Colonic mucosa (tissue), 4 donors: ENCODE results near the gene TBL1Y. TPM values are rescaled to one million over a fixed set of nuclear protein-coding genes. Genes with fewer than 3 reads are reported as not detected.

Experiments
- DNase-seq: peaks from one replicate; pipeline ENCODE4 v3.0.0-alpha.2; 2020
- H3K27ac ChIP-seq: fragments of 200-600 bp; one replicate; pipeline ENCODE4 v1.8.0; 2021
- H3K27me3 ChIP-seq: fragments of 200-600 bp; one replicate; pipeline ENCODE4 v1.8.0; 2021
- H3K36me3 ChIP-seq: fragments of 200-600 bp; one replicate; pipeline ENCODE4 v1.8.0; 2021
- H3K4me1 ChIP-seq: fragments of 200-600 bp; one replicate; pipeline ENCODE4 v1.8.0; 2021; ENCODE audit warnings: mild to moderate bottlenecking
- H3K4me3 ChIP-seq: fragments of 200-600 bp; one replicate; pipeline ENCODE4 v1.8.0; 2021
- H3K9ac ChIP-seq, 2 donors: one replicate each; pipeline ENCODE4 v1.7.0; 2013; ENCODE audit warnings: control low read depth in 2 of 2, low read depth in 2 of 2, low read length in 2 of 2
- H3K9me3 ChIP-seq: fragments of 200-600 bp; one replicate; pipeline ENCODE4 v1.8.0; 2021
- CTCF ChIP-seq: fragments of 200-600 bp; IDR thresholded peaks from one replicate; pipeline ENCODE4 v1.8.0; 2022; ENCODE audit warnings: antibody characterized with exemption, mild to moderate bottlenecking
- intact Hi-C: fragments of 100-400 bp; cut with DNase I; formaldehyde crosslinking; loops from one replicate; pipeline ENCODE4 v1.14.1; 2022
- total RNA-seq, 2 donors: library from RNA; stranded (reverse); fragmentation: NEBNext Ultra II Directional in 1 of 2; extraction: Animal tissue kit (Norgen Biotek cat#: 25700) in 1 of 2; gene quantifications; one replicate each; pipeline ENCODE4 v1.2.1, GENCODE V29; 2021
- donor health status: healthy.
- donor health status: DM: no; HTN: no; CAD: no.
- donor health status: DM: no; HTN: no; CAD: no.

Gene TBL1Y
- total RNA-seq, 2 donors from 2014 or later, result not detected

DNA sequence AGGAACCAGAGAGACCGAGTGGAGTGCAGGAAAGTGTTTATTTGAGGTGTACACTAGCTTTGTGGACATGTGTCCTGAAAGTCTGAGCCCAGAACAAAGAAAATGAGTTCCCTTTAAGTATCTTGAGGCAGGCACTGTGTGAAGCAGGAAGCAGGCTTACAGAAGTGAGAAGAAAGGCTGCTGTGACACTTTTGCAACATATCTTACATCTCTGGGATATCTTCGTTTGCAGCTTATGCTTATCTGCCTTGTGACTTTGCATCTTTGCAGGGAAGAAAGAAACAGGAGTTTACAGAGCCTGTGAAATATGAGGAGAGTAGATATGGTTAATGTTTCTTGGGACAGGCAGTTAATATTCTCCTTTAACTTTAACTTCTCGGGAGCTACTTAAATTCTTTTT lies 92.1 kb downstream of the TBL1Y start:
- no peak for TF ChIP-seq CTCF
- intact Hi-C loops, result no loop called here
- H3K4me3 ChIP-seq, result no peak overlapping the region
- no peak overlapping the region for H3K9ac ChIP-seq
- H3K27me3 ChIP-seq, result no peaks in the 10 kb centered on the region
- H3K36me3 ChIP-seq, result no peaks in the 10 kb centered on the region
- no peaks in the 10 kb centered on the region for H3K4me1 ChIP-seq
- H3K27ac ChIP-seq, result no peak overlapping the region
- H3K9me3 ChIP-seq, result no peaks in the 10 kb centered on the region
- no peak for DNase-seq

- no peaks in the 10 kb centered on the region for H3K9me3 ChIP-seq
- no peak overlapping the region for H3K27ac ChIP-seq
- H3K4me3 ChIP-seq, result no peak overlapping the region
- DNase-seq, result no peak
- intact Hi-C loops, result no loop called here
- H3K4me1 ChIP-seq, result no peaks in the 10 kb centered on the region
- H3K36me3 ChIP-seq, result no peaks in the 10 kb centered on the region
- H3K9ac ChIP-seq, result no peak overlapping the region
- no peak for TF ChIP-seq CTCF
- no peaks in the 10 kb centered on the region for H3K27me3 ChIP-seq
These were observed 97.4 kb downstream of the TBL1Y start for GRCh38 chrY:7007911-7008310.

DNA sequence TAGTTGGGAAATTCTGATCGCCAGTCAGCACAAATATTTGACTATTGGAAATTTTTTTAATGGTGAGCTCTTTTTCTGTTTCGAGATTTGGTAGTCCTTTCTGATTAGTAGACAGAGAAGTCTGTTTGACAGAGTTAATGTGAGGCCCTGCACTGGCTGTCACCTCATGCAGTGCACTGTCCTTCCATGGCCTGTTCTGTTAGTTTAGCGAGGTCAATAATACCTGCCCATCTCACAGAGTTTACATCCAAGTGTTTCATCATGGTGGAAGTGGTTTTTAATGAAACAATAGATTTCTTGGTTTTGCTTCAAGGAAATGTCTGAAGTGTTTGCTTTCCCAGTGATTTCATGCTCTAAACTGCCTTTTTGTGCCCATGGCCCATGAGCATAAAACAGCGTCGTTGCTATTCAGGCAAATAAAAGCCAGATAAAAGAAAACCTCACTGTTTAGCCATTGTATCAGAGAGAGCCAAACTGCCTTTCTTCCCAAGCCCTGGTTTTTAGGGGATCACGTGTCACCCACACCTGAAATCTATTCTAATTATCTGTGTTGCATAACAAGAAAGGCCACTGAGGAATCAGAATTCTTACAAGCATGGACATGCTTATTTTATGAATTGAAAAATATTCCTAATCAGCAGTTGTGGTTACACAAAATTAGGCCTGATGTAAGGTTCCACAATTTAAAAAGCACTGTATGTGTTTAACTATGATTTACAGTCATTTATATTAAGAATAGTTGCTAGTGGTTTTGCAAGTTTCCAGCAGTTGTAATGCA lies 98.3 kb downstream of the TBL1Y start:
- H3K27ac ChIP-seq, result no peak overlapping the region
- no peak overlapping the region for H3K9ac ChIP-seq
- H3K27me3 ChIP-seq, result no peaks in the 10 kb centered on the region
- H3K9me3 ChIP-seq, result no peaks in the 10 kb centered on the region
- no peaks in the 10 kb centered on the region for H3K36me3 ChIP-seq
- DNase-seq, result no peak
- no peak for TF ChIP-seq CTCF
- intact Hi-C loops, result no loop called here
- no peak overlapping the region for H3K4me3 ChIP-seq
- no peaks in the 10 kb centered on the region for H3K4me1 ChIP-seq

- Histone ChIP-seq H3K4me1 (no peaks in the 10 kb centered on the region), H3K9ac (no peak overlapping the region), H3K9me3 (no peaks in the 10 kb centered on the region), H3K27ac (no peak overlapping the region), H3K4me3 (no peak overlapping the region), H3K36me3 (no peaks in the 10 kb centered on the region), H3K27me3 (no peaks in the 10 kb centered on the region)
- intact Hi-C loops, result no loop called here
- DNase-seq, result no peak
- TF ChIP-seq CTCF, result no peak
These were observed 102.6 kb downstream of the TBL1Y start for GRCh38 chrY:7013051-7013450.

GRCh38 chrY:7016521-7016920 lies 106.0 kb downstream of the TBL1Y start:
- no peak for DNase-seq

More at GRCh38 chrY:7016521-7016920, 106.0 kb downstream of the TBL1Y start:
- H3K9me3 ChIP-seq, result no peaks in the 10 kb centered on the region
- H3K27ac ChIP-seq, result no peak overlapping the region
- no peak for TF ChIP-seq CTCF
- H3K36me3 ChIP-seq, result no peaks in the 10 kb centered on the region
- intact Hi-C loops, result no loop called here
- H3K4me1 ChIP-seq, result no peaks in the 10 kb centered on the region
- H3K27me3 ChIP-seq, result no peaks in the 10 kb centered on the region
- no peak overlapping the region for H3K9ac ChIP-seq
- H3K4me3 ChIP-seq, result no peak overlapping the region
